Effector memory CD8-positive, alpha-beta T cell (primary cell): Measurements from ENCODE around the gene ANLN.
"Not testable (repeated sequence)": the region's sequence is repeated elsewhere in the genome, so short reads cannot be mapped to it uniquely, and the experiment has no call there.

Experiments
- ATAC-seq: fragments of 150-1000 bp; cut with Tn5 transposase; replicated peaks from 2 replicates; pipeline ENCODE4 v1.10.0; 2021; ENCODE audit warnings: mild to moderate bottlenecking, moderate library complexity
- DNase-seq, 3 experiments: peaks; one replicate each; pipeline ENCODE4 v3.0.0; 2021
- H3K27ac Mint-ChIP-seq, 2 donors: one replicate each; pipeline ENCODE4 v1.8.0; 2022; ENCODE audit warnings: mild to moderate bottlenecking in 2 of 2, mixed read lengths in 2 of 2, moderate library complexity in 2 of 2
- H3K27me3 Mint-ChIP-seq, 2 donors: one replicate each; pipeline ENCODE4 v1.8.0; 2022; ENCODE audit warnings: mixed read lengths in 2 of 2
- H3K36me3 Mint-ChIP-seq: one replicate; pipeline ENCODE4 v1.8.0; 2022; ENCODE audit warnings: mild to moderate bottlenecking, moderate library complexity, mixed read lengths; ENCODE audit not compliant: insufficient read depth
- H3K4me1 Mint-ChIP-seq, 2 donors: one replicate each; pipeline ENCODE4 v1.8.0; 2022; ENCODE audit warnings: low read depth in 2 of 2, mixed read lengths in 2 of 2
- H3K4me3 Mint-ChIP-seq, 2 donors: one replicate each; pipeline ENCODE4 v1.8.0; 2022; ENCODE audit warnings: mild to moderate bottlenecking in 2 of 2, mixed read lengths in 2 of 2, moderate library complexity in 2 of 2
- H3K9me3 Mint-ChIP-seq, 2 donors: one replicate each; pipeline ENCODE4 v1.8.0; 2022; ENCODE audit warnings: mixed read lengths in 2 of 2

ANLN gene

GRCh38 chr7:36441344-36442022 lies 51.8 kb downstream of the ANLN start:
- no peak for DNase-seq
- H3K36me3 Mint-ChIP-seq = no peaks in the 10 kb centered on the region
- no peaks in the 10 kb centered on the region for H3K9me3 Mint-ChIP-seq
- H3K27ac Mint-ChIP-seq = no peak overlapping the region
- ATAC-seq = no peak
- no peak overlapping the region for H3K4me3 Mint-ChIP-seq
- no peaks in the 10 kb centered on the region for H3K27me3 Mint-ChIP-seq
- H3K4me1 Mint-ChIP-seq = no peaks in the 10 kb centered on the region

- H3K9me3 Mint-ChIP-seq = no peaks in the 10 kb centered on the region
- ATAC-seq = no peak
- no peak overlapping the region for H3K4me3 Mint-ChIP-seq
- no peaks in the 10 kb centered on the region for H3K27me3 Mint-ChIP-seq
- H3K27ac Mint-ChIP-seq = no peak overlapping the region
- DNase-seq = no peak
- no peaks in the 10 kb centered on the region for H3K36me3 Mint-ChIP-seq
- H3K4me1 Mint-ChIP-seq = no peaks in the 10 kb centered on the region
Observed at GRCh38 chr7:36448781-36449379, 59.2 kb downstream of the ANLN start.

GRCh38 chr7:36449685-36450084 lies 60.0 kb downstream of the ANLN start:
- no peak for DNase-seq
- ATAC-seq = no peak
- H3K4me1 Mint-ChIP-seq = no peaks in the 10 kb centered on the region
- H3K4me3 Mint-ChIP-seq = no peak overlapping the region
- no peaks in the 10 kb centered on the region for H3K27me3 Mint-ChIP-seq
- no peaks in the 10 kb centered on the region for H3K36me3 Mint-ChIP-seq
- H3K9me3 Mint-ChIP-seq = no peaks in the 10 kb centered on the region
- no peak overlapping the region for H3K27ac Mint-ChIP-seq

- Mint-ChIP-seq H3K4me3 (no peak overlapping the region), H3K36me3 (no peaks in the 10 kb centered on the region), H3K9me3 (no peaks in the 10 kb centered on the region), H3K27me3 (no peaks in the 10 kb centered on the region), H3K27ac (no peak overlapping the region), H3K4me1 (no peaks in the 10 kb centered on the region)
- ATAC-seq = no peak
- no peak for DNase-seq
Observed at GRCh38 chr7:36453769-36454168, 64.1 kb downstream of the ANLN start.

- H3K27me3 Mint-ChIP-seq = no peaks in the 10 kb centered on the region
- no peaks in the 10 kb centered on the region for H3K4me1 Mint-ChIP-seq
- H3K4me3 Mint-ChIP-seq = no peak overlapping the region
- no peak overlapping the region for H3K27ac Mint-ChIP-seq
- H3K9me3 Mint-ChIP-seq = no peaks in the 10 kb centered on the region
- DNase-seq (no peak), ATAC-seq (no peak)
- H3K36me3 Mint-ChIP-seq = no peaks in the 10 kb centered on the region
Observed at GRCh38 chr7:36455646-36456045, 66.0 kb downstream of the ANLN start.

GRCh38 chr7:36456138-36456537 lies 66.5 kb downstream of the ANLN start:
- H3K27me3 Mint-ChIP-seq = no peaks in the 10 kb centered on the region
- ATAC-seq (no peak), DNase-seq (no peak)
- H3K9me3 Mint-ChIP-seq = no peaks in the 10 kb centered on the region
- H3K4me1 Mint-ChIP-seq = no peaks in the 10 kb centered on the region
- no peaks in the 10 kb centered on the region for H3K36me3 Mint-ChIP-seq
- no peak overlapping the region for H3K27ac Mint-ChIP-seq
- no peak overlapping the region for H3K4me3 Mint-ChIP-seq

- Mint-ChIP-seq H3K4me1 (no peaks in the 10 kb centered on the region), H3K27me3 (no peaks in the 10 kb centered on the region), H3K36me3 (no peaks in the 10 kb centered on the region), H3K4me3 (no peak overlapping the region), H3K27ac (no peak overlapping the region), H3K9me3 (no peaks in the 10 kb centered on the region)
- ATAC-seq = no peak
- no peak for DNase-seq
Observed at GRCh38 chr7:36456548-36456947, 66.9 kb downstream of the ANLN start.

GRCh38 chr7:36459236-36459960 lies 69.7 kb downstream of the ANLN start:
- peaks cover 3% of the 10 kb centered on the region for H3K36me3 Mint-ChIP-seq
- ATAC-seq = no peak
- no peaks in the 10 kb centered on the region for H3K4me1 Mint-ChIP-seq

GRCh38 chr7:36460811-36461429 lies 71.3 kb downstream of the ANLN start:
- H3K27me3 Mint-ChIP-seq = peaks cover 0 to 1% of the 10 kb centered on the region in 2 donors
- H3K27ac Mint-ChIP-seq = no peak overlapping the region
- ATAC-seq = no peak

More at GRCh38 chr7:36459236-36459960, 69.7 kb downstream of the ANLN start:
- DNase-seq = no peak
- Mint-ChIP-seq H3K27me3 (no peaks in the 10 kb centered on the region), H3K4me3 (no peak overlapping the region), H3K27ac (no peak overlapping the region), H3K9me3 (no peaks in the 10 kb centered on the region)

GRCh38 chr7:36462551-36463137 lies 73.0 kb downstream of the ANLN start:
- DNase-seq (no peak), ATAC-seq (no peak)
- Mint-ChIP-seq H3K4me1 (no peaks in the 10 kb centered on the region), H3K27ac (no peak overlapping the region), H3K36me3 (peaks cover 3% of the 10 kb centered on the region), H3K9me3 (no peaks in the 10 kb centered on the region), H3K27me3 (peaks cover 6 to 12% of the 10 kb centered on the region in 2 donors), H3K4me3 (no peak overlapping the region)

More at GRCh38 chr7:36460811-36461429, 71.3 kb downstream of the ANLN start:
- Mint-ChIP-seq H3K4me3 (no peak overlapping the region), H3K36me3 (peaks cover 3% of the 10 kb centered on the region), H3K4me1 (no peaks in the 10 kb centered on the region), H3K9me3 (no peaks in the 10 kb centered on the region)
- no peak for DNase-seq

- ATAC-seq = no peak
- Mint-ChIP-seq H3K27me3 (peaks cover 6 to 18% of the 10 kb centered on the region in 2 donors), H3K27ac (no peak overlapping the region), H3K9me3 (no peaks in the 10 kb centered on the region), H3K36me3 (peaks cover 3% of the 10 kb centered on the region), H3K4me3 (no peak overlapping the region), H3K4me1 (no peaks in the 10 kb centered on the region)
- DNase-seq = no peak
Observed at GRCh38 chr7:36464271-36464670, 74.6 kb downstream of the ANLN start.

GRCh38 chr7:36466001-36466400 lies 76.3 kb downstream of the ANLN start:
- H3K27ac Mint-ChIP-seq, H3K36me3 Mint-ChIP-seq, ATAC-seq, DNase-seq, H3K9me3 Mint-ChIP-seq, H3K4me1 Mint-ChIP-seq, H3K4me3 Mint-ChIP-seq: not testable (repeated sequence)
- peaks cover 6 to 27% of the 10 kb centered on the region in 2 donors for H3K27me3 Mint-ChIP-seq

GRCh38 chr7:36468370-36469101 lies 78.9 kb downstream of the ANLN start:
- no peaks in the 10 kb centered on the region for H3K36me3 Mint-ChIP-seq
- H3K9me3 Mint-ChIP-seq = no peaks in the 10 kb centered on the region
- H3K4me3 Mint-ChIP-seq = no peak overlapping the region
- H3K27ac Mint-ChIP-seq = no peak overlapping the region
- peaks cover 6 to 27% of the 10 kb centered on the region in 2 donors for H3K27me3 Mint-ChIP-seq
- DNase-seq = no peak
- peaks cover 0 to 2% of the 10 kb centered on the region in 2 donors for H3K4me1 Mint-ChIP-seq
- ATAC-seq = no peak
